HFFc6 (cell line): Measurements from ENCODE around the gene CYP2D6. TPM values are rescaled to one million over a fixed set of nuclear protein-coding genes. Genes with fewer than 3 reads are reported as not detected.
A peak's percentile ranks its signal among the peaks of the same experiment; 100 is the strongest.

Experiments used
- DNase-seq: peaks from one replicate; pipeline ENCODE4 v3.0.0-alpha.2; 2018
- H3K27ac Mint-ChIP-seq: 2 replicates; pipeline ENCODE4 v1.8.0; 2020; ENCODE audit warnings: mild to moderate bottlenecking, mixed read lengths
- H3K27me3 Mint-ChIP-seq: 2 replicates; pipeline ENCODE4 v1.8.0; 2021; ENCODE audit warnings: mild to moderate bottlenecking, moderate library complexity, mixed read lengths; ENCODE audit not compliant: insufficient read depth
- H3K36me3 Mint-ChIP-seq: 2 replicates; pipeline ENCODE4 v1.8.0; 2021; ENCODE audit warnings: low read depth, mixed read lengths
- H3K4me1 Mint-ChIP-seq: 2 replicates; pipeline ENCODE4 v1.8.0; 2020; ENCODE audit warnings: low read depth, mixed read lengths
- H3K4me3 Mint-ChIP-seq: 2 replicates; pipeline ENCODE4 v1.8.0; 2020; ENCODE audit warnings: mild to moderate bottlenecking, moderate library complexity, mixed read lengths
- H3K9me3 Mint-ChIP-seq: 2 replicates; pipeline ENCODE4 v1.8.0; 2020; ENCODE audit warnings: mild to moderate bottlenecking, mixed read lengths
- CTCF ChIP-seq: fragments of 200-600 bp; sonication (generic); IDR thresholded peaks from 2 replicates; pipeline ENCODE4 v1.5.0; 2021; ENCODE audit warnings: antibody characterized with exemption, mild to moderate bottlenecking
- total RNA-seq, 6 experiments: library from RNA; stranded (reverse); fragmentation: NEBNext Ultra II Directional; extraction: Animal tissue kit (Norgen Biotek cat#: 25700); gene quantifications; 2 replicates in 1 of 6; 3 replicates in 5 of 6; pipeline ENCODE4 v1.2.3, GENCODE V29; 2021

Gene CYP2D6
- total RNA-seq, 6 experiments from 2014 or later: 0.13 to 0.35 (median 0.17) TPM; not detected in 1

DNA sequence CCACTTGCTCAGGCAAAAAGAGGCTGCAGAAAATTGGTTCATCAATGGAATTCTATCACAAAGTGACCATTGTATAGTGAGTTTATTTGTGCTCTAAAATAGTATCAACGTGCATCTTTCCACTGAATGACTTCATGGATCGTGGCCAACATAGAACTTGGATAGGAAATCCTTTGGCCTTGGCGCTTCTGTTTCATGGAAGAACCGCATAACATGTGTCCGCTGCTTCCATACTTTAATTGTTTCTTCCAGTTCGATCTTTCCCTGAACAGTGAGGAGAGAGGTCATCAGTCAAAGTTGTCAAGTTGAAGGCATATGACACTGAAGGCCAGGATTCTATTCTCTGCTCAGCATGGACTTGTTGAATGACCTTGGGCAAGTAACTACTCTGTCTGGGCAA lies 44.6 kb downstream of the CYP2D6 start:
- H3K36me3 Mint-ChIP-seq: peaks cover 45% of the 10 kb centered on the region
- TF ChIP-seq CTCF: no peak
- no peak overlapping the region for H3K27ac Mint-ChIP-seq
- DNase-seq: no peak
- H3K4me3 Mint-ChIP-seq: no peak overlapping the region
- peaks cover 8% of the 10 kb centered on the region for H3K9me3 Mint-ChIP-seq
- H3K4me1 Mint-ChIP-seq: peaks cover 28% of the 10 kb centered on the region
- peaks cover 4% of the 10 kb centered on the region; the same call in 1 of the 2 replicates for H3K27me3 Mint-ChIP-seq

DNA sequence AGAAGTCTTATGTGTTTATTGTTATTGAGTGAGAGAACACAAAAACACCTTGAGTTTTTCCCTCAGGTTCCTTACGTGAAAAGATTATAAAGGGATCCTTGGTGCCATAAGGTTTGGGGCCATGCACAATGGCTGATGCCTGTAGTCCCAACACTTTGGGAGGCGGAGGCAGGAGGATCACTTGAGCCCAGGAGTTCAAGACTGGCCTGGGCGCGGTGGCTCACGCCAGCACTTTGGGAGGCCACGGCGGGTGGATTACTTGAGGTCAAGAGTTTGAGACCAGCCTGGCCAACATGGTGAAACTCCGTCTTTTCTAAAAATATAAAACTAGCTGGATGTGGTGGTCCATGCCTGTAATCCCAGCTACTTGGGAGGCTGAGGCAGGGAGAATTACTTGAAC lies 45.7 kb downstream of the CYP2D6 start:
- Mint-ChIP-seq H3K27me3 (peaks cover 3% of the 10 kb centered on the region), H3K9me3 (peaks cover 3% of the 10 kb centered on the region), H3K27ac (no peak overlapping the region), H3K4me3 (no peak overlapping the region), H3K36me3 (peaks cover 39% of the 10 kb centered on the region), H3K4me1 (peaks cover 30% of the 10 kb centered on the region)
- no peak for DNase-seq
- TF ChIP-seq CTCF: no peak

DNA sequence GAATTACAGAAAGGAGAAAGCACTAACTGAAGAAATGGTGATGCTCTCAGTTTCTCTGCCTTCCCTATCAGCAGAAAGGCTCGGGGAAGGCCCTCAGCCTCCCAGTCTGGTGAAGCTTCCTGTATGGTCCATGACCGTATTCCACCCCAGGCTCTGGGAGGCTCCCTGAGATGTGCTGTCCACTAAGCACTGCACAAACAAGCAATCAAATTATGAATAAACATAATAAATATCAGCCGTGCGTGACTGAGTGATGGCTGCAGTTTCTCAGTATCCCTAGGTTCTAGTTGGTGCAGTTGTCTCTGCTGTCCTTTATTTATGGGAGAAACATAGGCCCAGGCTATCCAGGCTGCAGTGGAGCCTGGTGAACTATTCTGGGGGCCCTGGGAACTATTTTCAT lies 47.5 kb downstream of the CYP2D6 start:
- H3K36me3 Mint-ChIP-seq: peaks cover 27% of the 10 kb centered on the region
- DNase-seq: no peak
- H3K9me3 Mint-ChIP-seq: no peaks in the 10 kb centered on the region
- peaks cover 8% of the 10 kb centered on the region for H3K27me3 Mint-ChIP-seq
- TF ChIP-seq CTCF: no peak
- no peak overlapping the region for H3K4me3 Mint-ChIP-seq
- H3K27ac Mint-ChIP-seq: no peak overlapping the region
- H3K4me1 Mint-ChIP-seq: peaks cover 27% of the 10 kb centered on the region

- Mint-ChIP-seq H3K36me3 (peaks cover 21% of the 10 kb centered on the region), H3K4me3 (peak overlapping the region; percentile 98), H3K27me3 (peaks cover 8% of the 10 kb centered on the region), H3K27ac (peak overlapping the region; percentile 94), H3K9me3 (no peaks in the 10 kb centered on the region), H3K4me1 (peaks cover 34% of the 10 kb centered on the region)
- TF ChIP-seq CTCF: no peak
- DNase-seq: peak; percentile 51
Observed at GRCh38 chr22:42080287-42080686, 50.3 kb downstream of the CYP2D6 start.

- peak; percentile 98 for DNase-seq
- H3K36me3 Mint-ChIP-seq: peaks cover 25% of the 10 kb centered on the region
- H3K27ac Mint-ChIP-seq: peak within 1 kb of the TSS; percentile 94
- H3K4me3 Mint-ChIP-seq: peak within 1 kb of the TSS; percentile 98
- H3K27me3 Mint-ChIP-seq: peaks cover 8% of the 10 kb centered on the region
- peaks cover 40% of the 10 kb centered on the region for H3K4me1 Mint-ChIP-seq
- no peaks in the 10 kb centered on the region for H3K9me3 Mint-ChIP-seq
- no peak for TF ChIP-seq CTCF
Observed at GRCh38 chr22:42079319-42080251, 51.0 kb downstream of the CYP2D6 start, which contains the start of gene SMDT1. Gene SMDT1, plus strand, starts transcription at chr22:42079700. Its CDS starts 69 bp downstream, at chr22:42079769.
